Measurements from ENCODE around the gene RBL2. TPM values are rescaled to one million over a fixed set of nuclear protein-coding genes. Genes with fewer than 3 reads are reported as not detected.
A peak's percentile ranks its signal among the peaks of the same experiment; 100 is the strongest.

RBL2 gene
- total RNA-seq, 2 experiments from 2014 or later: 67.2 to 73.5 TPM

DNA sequence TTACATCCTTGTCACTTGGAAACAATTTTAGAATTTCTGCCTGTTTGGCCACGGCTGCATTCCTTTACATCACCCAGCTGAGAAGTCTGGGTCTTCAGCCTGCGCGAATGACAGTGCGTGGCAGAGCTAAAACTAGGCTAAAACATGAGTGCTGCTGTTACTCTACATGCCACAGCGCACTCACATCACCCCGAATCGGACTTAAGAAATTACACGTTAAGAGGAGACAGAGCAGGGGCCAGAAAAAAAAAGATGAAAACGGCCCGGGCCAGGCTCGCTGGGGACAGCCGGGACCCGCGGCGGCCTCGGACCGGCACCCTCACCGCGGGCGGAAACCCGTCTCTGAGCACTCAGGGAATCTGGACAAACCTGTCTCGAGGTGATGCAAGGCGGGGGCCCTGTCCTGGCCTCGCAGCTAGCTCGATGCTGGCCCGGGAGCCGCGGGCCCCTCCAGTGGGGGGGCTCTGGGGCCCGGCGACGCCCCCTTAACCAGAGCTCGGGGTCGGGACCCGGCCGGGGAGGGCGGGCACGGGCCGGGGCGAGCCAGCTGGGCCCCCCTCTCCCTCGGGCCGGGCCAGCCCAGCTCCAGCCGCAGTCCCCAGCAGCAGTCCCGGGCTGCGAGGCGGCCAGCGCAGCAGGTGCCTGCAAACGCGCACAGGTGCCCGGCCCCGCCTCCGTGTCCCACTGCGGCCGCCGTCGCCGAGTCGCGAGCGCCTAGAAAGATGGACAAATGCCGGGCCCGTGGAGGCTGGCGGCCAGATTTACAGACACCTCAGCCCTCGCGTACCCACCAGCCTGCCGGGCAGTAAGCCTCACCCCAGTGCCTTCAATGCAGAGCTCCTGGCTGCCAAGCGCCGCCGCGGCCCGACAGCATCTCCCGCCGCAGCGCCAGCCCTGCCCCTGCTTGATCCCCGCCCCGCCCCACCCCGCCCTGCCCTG, 68.3 kb downstream of the RBL2 start, which contains the start of gene AKTIP:
AKTIP (minus strand) TSS at position 879 of the 939 bp plus-strand sequence. CDS start 2,950 bp downstream, outside the sequence.
- TF ChIP-seq, protein P1, sequence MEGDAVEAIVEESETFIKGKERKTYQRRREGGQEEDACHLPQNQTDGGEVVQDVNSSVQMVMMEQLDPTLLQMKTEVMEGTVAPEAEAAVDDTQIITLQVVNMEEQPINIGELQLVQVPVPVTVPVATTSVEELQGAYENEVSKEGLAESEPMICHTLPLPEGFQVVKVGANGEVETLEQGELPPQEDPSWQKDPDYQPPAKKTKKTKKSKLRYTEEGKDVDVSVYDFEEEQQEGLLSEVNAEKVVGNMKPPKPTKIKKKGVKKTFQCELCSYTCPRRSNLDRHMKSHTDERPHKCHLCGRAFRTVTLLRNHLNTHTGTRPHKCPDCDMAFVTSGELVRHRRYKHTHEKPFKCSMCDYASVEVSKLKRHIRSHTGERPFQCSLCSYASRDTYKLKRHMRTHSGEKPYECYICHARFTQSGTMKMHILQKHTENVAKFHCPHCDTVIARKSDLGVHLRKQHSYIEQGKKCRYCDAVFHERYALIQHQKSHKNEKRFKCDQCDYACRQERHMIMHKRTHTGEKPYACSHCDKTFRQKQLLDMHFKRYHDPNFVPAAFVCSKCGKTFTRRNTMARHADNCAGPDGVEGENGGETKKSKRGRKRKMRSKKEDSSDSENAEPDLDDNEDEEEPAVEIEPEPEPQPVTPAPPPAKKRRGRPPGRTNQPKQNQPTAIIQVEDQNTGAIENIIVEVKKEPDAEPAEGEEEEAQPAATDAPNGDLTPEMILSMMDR (IDR thresholded peaks at IDR 0.05): no peak
- Mint-ChIP-seq H3K36me3 (ENCODE audit: low read depth) (peaks cover 20% of the 10 kb centered on the region), H3K4me3 (peak within 1 kb of the TSS; percentile 95), H3K9me3 (no peaks in the 10 kb centered on the region), H3K27ac (peak within 1 kb of the TSS; percentile 97), H3K4me1 (ENCODE audit: low read depth) (peaks cover 49% of the 10 kb centered on the region), H3K27me3 (no peaks in the 10 kb centered on the region)
- ChIA-PET POLR2A (interaction anchor here (1.1 to 3.9 kb wide), 9 partner anchors 10 to 130 kb away, joined by 3 to 24 read pairs (median 4); partner anchors contain the start of gene RBL2), CTCF (interaction anchor here (1.1 to 1.8 kb wide), 6 partner anchors 7 to 68 kb away, joined by 3 to 5 read pairs (median 4); partner anchors contain the start of gene RBL2)
- DNase-seq: peak; percentile 76
- intact Hi-C loops (cut with micrococcal nuclease): loop anchor here (2.0 to 10.0 kb wide), 3 partner anchors 45 to 448 kb away; partner anchors contain the start of genes CHD9, CHD9NB and RBL2
- ATAC-seq: peak; percentile 15

DNA sequence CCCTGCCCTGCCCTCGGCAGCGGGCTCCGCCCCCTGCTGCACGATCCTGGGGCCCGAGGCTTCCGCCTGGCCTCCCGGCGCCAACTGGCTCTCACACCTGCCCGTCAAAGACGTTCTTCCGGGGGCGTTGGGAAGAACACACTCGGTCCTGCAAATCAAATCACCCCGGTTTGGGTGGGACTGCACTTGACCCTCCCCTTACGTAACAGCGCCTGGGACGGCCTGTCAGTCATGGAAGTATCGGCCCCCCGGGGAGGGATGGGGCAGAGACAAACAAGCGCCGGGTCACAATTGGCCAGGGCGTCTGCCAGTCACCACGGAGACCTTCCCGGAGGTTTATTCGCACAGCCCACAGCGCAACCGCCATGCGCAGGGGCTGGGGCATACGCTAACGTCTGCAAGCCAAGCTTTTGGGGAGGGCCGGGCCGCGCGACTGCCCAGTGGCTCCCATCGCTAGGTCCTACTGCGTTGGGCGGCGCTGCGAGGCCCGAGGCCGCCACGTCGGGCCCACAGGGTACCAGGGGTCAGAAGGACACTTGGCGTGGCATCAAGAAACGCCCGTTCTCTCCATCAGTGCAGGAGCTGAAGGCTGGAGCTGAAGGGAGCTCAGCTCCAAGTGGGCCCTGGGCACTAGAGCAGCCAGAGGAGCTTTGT, 69.1 kb downstream of the RBL2 start:
- H3K36me3 Mint-ChIP-seq (ENCODE audit: low read depth): peaks cover 14% of the 10 kb centered on the region
- TF ChIP-seq, protein P1 (IDR thresholded peaks at IDR 0.05): no peak
- POLR2A ChIA-PET: interaction anchor here (0.9 to 3.9 kb wide), 9 partner anchors 10 to 131 kb away, joined by 3 to 24 read pairs (median 4); partner anchors contain the start of gene RBL2

DNA sequence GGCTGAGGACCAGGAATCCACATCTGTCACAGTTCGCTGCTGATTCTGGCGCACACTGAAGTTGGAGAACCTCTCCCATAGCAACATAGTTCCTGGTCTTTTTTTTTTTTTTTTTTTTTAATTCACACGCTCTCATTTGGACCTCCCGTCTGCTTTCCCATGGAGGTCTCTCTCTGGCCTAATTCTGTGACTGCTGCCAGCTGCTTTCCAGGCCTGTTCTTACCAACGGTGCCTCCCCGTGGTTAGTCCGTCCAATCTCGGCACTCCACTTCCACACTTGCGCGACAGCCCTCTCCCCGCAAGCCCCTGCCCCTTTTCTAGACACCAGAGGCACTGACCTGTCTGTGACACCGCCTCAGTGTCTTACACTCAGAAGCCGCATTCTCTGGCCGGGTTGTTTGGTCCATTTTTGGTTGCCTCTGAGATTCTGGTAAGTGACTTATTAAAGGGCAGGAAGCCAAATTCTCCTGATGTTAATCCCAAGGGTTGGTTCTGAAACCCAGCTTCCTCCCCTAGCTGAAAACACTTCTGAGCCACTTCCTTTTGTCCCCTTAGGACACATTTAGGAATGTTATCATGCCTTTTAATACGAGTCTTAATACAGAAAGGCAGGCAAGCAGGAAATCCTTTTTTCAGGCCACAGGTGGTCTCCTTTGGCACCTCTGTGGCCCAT, 69.9 kb downstream of the RBL2 start:
- peak overlapping the region; percentile 88 for H3K27ac Mint-ChIP-seq
- DNase-seq (peak; percentile 36), ATAC-seq (no peak)
- intact Hi-C loops (cut with micrococcal nuclease): loop anchor here (2.0 to 10.0 kb wide), 3 partner anchors 47 to 449 kb away; partner anchors contain the start of genes CHD9, CHD9NB and RBL2
- H3K36me3 Mint-ChIP-seq (ENCODE audit: low read depth): peaks cover 8% of the 10 kb centered on the region
- no peaks in the 10 kb centered on the region for H3K27me3 Mint-ChIP-seq
- peaks cover 39% of the 10 kb centered on the region for H3K4me1 Mint-ChIP-seq (ENCODE audit: low read depth)
- ChIA-PET CTCF (interaction anchor here (0.8 to 1.8 kb wide), 6 partner anchors 9 to 70 kb away, joined by 3 to 5 read pairs (median 5); partner anchors contain the start of gene RBL2), POLR2A (interaction anchor here (0.9 to 3.9 kb wide), 8 partner anchors 10 to 131 kb away, joined by 3 to 24 read pairs (median 4); partner anchors contain the start of gene RBL2)
- H3K9me3 Mint-ChIP-seq: no peaks in the 10 kb centered on the region
- H3K4me3 Mint-ChIP-seq: peak overlapping the region; percentile 95
- TF ChIP-seq, protein P1 (IDR thresholded peaks at IDR 0.05): no peak

More for the DNA sequence above, 69.1 kb downstream of the RBL2 start:
- intact Hi-C loops (cut with micrococcal nuclease): loop anchor here (2.0 to 10.0 kb wide), 3 partner anchors 46 to 449 kb away; partner anchors contain the start of genes CHD9, CHD9NB and RBL2
- Mint-ChIP-seq H3K9me3 (no peaks in the 10 kb centered on the region), H3K27ac (peak overlapping the region; percentile 88), H3K27me3 (no peaks in the 10 kb centered on the region), H3K4me1 (ENCODE audit: low read depth) (peaks cover 46% of the 10 kb centered on the region), H3K4me3 (peak overlapping the region; percentile 95)
- peak; percentile 92 for ATAC-seq
- CTCF ChIA-PET: interaction anchor here (1.1 to 1.8 kb wide), 8 partner anchors 10 to 69 kb away, joined by 3 to 5 read pairs (median 5); partner anchors contain the start of gene RBL2
- DNase-seq: peak; percentile 100

DNA sequence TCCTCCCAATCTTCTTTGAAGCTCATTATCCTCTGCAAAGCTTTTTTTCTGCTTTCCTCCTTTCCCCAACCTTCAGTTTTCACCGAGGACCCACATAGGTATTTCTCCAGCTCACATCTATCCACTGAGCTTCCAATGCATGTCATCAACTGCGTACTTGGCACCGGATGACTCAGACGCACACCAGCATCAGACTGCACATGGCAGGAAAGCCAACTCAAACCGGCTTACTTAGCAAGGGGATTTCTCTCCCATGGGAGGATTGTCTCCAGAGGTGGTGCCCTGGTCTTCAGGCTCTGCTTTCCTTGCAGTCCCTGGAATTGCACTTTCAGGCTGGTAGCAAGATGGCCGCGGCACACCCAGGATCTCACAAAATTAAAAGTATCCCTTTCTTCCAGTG, 70.4 kb downstream of the RBL2 start:
- TF ChIP-seq, protein P1 (IDR thresholded peaks at IDR 0.05): no peak
- Mint-ChIP-seq H3K9me3 (no peaks in the 10 kb centered on the region), H3K27me3 (no peaks in the 10 kb centered on the region), H3K36me3 (ENCODE audit: low read depth) (peaks cover 5% of the 10 kb centered on the region), H3K4me1 (ENCODE audit: low read depth) (peaks cover 36% of the 10 kb centered on the region), H3K4me3 (peak overlapping the region; percentile 95), H3K27ac (peak overlapping the region; percentile 88)
- DNase-seq: peak; percentile 50
- intact Hi-C loops (cut with micrococcal nuclease): loop anchor here (5.0 to 10.0 kb wide), 2 partner anchors 47 to 450 kb away; partner anchors contain the start of genes CHD9 and CHD9NB
- ATAC-seq: no peak
- POLR2A ChIA-PET: interaction anchor here (1.5 to 3.9 kb wide), 4 partner anchors 15 to 69 kb away, joined by 4 to 24 read pairs (median 5); partner anchors contain the start of gene RBL2
- CTCF ChIA-PET: interaction anchor here (0.8 to 1.7 kb wide), 5 partner anchors 8 to 70 kb away, joined by 3 to 5 read pairs (median 5); partner anchors contain the start of gene RBL2
